Kidney epithelial cell (primary cell): ENCODE measurements around the gene TPRN. TPM values are rescaled to one million over a fixed set of nuclear protein-coding genes. Genes with fewer than 3 reads are reported as not detected.

ENCODE experiments used
- DNase-seq: peaks from one replicate; pipeline ENCODE4 v3.0.0-alpha.2; 2010; ENCODE audit warnings: low read depth
- H3K27me3 ChIP-seq: 2 replicates; pipeline ENCODE4 v1.6.0; 2011; ENCODE audit warnings: low read length; ENCODE audit not compliant: control insufficient read depth, insufficient read depth
- H3K36me3 ChIP-seq: 2 replicates; pipeline ENCODE4 v1.5.1; 2011; ENCODE audit warnings: low read length; ENCODE audit not compliant: control insufficient read depth, insufficient read depth
- H3K4me3 ChIP-seq: 2 replicates; pipeline ENCODE4 v1.5.1; 2011; ENCODE audit warnings: low read depth, mild to moderate bottlenecking, control low read depth, low read length
- CTCF ChIP-seq: IDR thresholded peaks from 2 replicates; pipeline ENCODE4 v1.5.1; 2011; ENCODE audit warnings: mild to moderate bottlenecking, moderate library complexity, low read length, control low read depth, inconsistent platforms; ENCODE audit not compliant: insufficient read depth, poor library complexity, severe bottlenecking
- total RNA-seq: library from RNA; depleted of rRNA; stranded (reverse); fragments of >200 nt; gene quantifications from 2 replicates; pipeline ENCODE4 v1.2.3, GENCODE V29; 2015

TPRN gene
- total RNA-seq, 1 donor from 2014 or later = 15.2 TPM

GRCh38 chr9:137204731-137205125 lies 4.2 kb upstream of the TPRN start:
- Histone ChIP-seq H3K27me3 (no peaks in the 10 kb centered on the region), H3K36me3 (no peaks in the 10 kb centered on the region), H3K4me3 (peak overlapping the region; percentile 98)
- TF ChIP-seq CTCF = no peak
- no peak for DNase-seq

- no peaks in the 10 kb centered on the region for H3K36me3 ChIP-seq
Observed at GRCh38 chr9:137202966-137203365, 2.4 kb upstream of the TPRN start.

GRCh38 chr9:137201205-137201868 lies 796 bp upstream of the TPRN start:
- Histone ChIP-seq H3K4me3 (peak overlapping the region; percentile 79), H3K27me3 (no peaks in the 10 kb centered on the region), H3K36me3 (no peaks in the 10 kb centered on the region)
- no peak for DNase-seq
- TF ChIP-seq CTCF = no peak

More at GRCh38 chr9:137202966-137203365, 2.4 kb upstream of the TPRN start:
- DNase-seq = no peak
- Histone ChIP-seq H3K27me3 (no peaks in the 10 kb centered on the region), H3K4me3 (no peak overlapping the region)
- TF ChIP-seq CTCF = no peak

- no peak for DNase-seq
- Histone ChIP-seq H3K36me3 (no peaks in the 10 kb centered on the region), H3K27me3 (no peaks in the 10 kb centered on the region), H3K4me3 (peak overlapping the region; percentile 44)
- no peak for TF ChIP-seq CTCF
Observed at GRCh38 chr9:137199411-137200121, 975 bp downstream of the TPRN start.

GRCh38 chr9:137198902-137199283 lies 1.6 kb downstream of the TPRN start:
- no peak for DNase-seq
- no peak for TF ChIP-seq CTCF
- no peak overlapping the region for H3K4me3 ChIP-seq
- no peaks in the 10 kb centered on the region for H3K36me3 ChIP-seq
- no peaks in the 10 kb centered on the region for H3K27me3 ChIP-seq
